GM12874 (cell line): ENCODE results near the gene ATPAF2.

Experiments used
- CTCF ChIP-seq: IDR thresholded peaks from 2 replicates; pipeline ENCODE4 v1.5.1; 2011; ENCODE audit warnings: low read depth, mild to moderate bottlenecking, control low read depth, low read length, moderate library complexity; ENCODE audit not compliant: insufficient read depth

ATPAF2 gene

GRCh38 chr17:18070861-18071340, 31.9 kb upstream of the ATPAF2 start:
- TF ChIP-seq CTCF: no peak

- no peak for TF ChIP-seq CTCF
Measured at GRCh38 chr17:18069101-18069500, 30.1 kb upstream of the ATPAF2 start.

- no peak for TF ChIP-seq CTCF
Measured at GRCh38 chr17:18066866-18067265, 27.9 kb upstream of the ATPAF2 start.

- no peak for TF ChIP-seq CTCF
Measured at GRCh38 chr17:18065546-18065945, 26.6 kb upstream of the ATPAF2 start.

GRCh38 chr17:18064053-18064452, 25.1 kb upstream of the ATPAF2 start:
- no peak for TF ChIP-seq CTCF

GRCh38 chr17:18059283-18059682, 20.3 kb upstream of the ATPAF2 start:
- no peak for TF ChIP-seq CTCF

GRCh38 chr17:18056214-18056613, 17.2 kb upstream of the ATPAF2 start:
- no peak for TF ChIP-seq CTCF

- no peak for TF ChIP-seq CTCF
Measured at GRCh38 chr17:18055597-18055996, 16.6 kb upstream of the ATPAF2 start.
